Lower leg skin (tissue), 3 donors: Measurements from ENCODE around the gene SUPT20HL1.
"Not testable (repeated sequence)": the region's sequence is repeated elsewhere in the genome, so short reads cannot be mapped to it uniquely, and the experiment has no call there.

Source experiments
- POLR2A ChIP-seq, 2 donors: fragments of 450-650 bp; IDR thresholded peaks; one replicate each; pipeline ENCODE4 v1.6.1; 2016 to 2017; ENCODE audit warnings: antibody characterized with exemption in 2 of 2, mild to moderate bottlenecking in 1 of 2, moderate library complexity in 1 of 2
- TF ChIP-seq, protein P1 (sequence below), 3 donors: fragments of 450-650 bp; IDR thresholded peaks; one replicate each; pipeline ENCODE4 v1.5.1; 2016; ENCODE audit warnings: antibody characterized with exemption in 3 of 3, mild to moderate bottlenecking in 3 of 3, moderate library complexity in 2 of 3

- TF ChIP-seq POLR2A (IDR thresholded peaks at IDR 0.05): not testable (repeated sequence)
- TF ChIP-seq, protein P1, sequence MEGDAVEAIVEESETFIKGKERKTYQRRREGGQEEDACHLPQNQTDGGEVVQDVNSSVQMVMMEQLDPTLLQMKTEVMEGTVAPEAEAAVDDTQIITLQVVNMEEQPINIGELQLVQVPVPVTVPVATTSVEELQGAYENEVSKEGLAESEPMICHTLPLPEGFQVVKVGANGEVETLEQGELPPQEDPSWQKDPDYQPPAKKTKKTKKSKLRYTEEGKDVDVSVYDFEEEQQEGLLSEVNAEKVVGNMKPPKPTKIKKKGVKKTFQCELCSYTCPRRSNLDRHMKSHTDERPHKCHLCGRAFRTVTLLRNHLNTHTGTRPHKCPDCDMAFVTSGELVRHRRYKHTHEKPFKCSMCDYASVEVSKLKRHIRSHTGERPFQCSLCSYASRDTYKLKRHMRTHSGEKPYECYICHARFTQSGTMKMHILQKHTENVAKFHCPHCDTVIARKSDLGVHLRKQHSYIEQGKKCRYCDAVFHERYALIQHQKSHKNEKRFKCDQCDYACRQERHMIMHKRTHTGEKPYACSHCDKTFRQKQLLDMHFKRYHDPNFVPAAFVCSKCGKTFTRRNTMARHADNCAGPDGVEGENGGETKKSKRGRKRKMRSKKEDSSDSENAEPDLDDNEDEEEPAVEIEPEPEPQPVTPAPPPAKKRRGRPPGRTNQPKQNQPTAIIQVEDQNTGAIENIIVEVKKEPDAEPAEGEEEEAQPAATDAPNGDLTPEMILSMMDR (IDR thresholded peaks at IDR 0.05): not testable (repeated sequence)
These were observed 1.8 kb downstream of the SUPT20HL1 start for GRCh38 chrX:24362089-24362745.
